Occipital lobe (tissue), 2 donors: ENCODE results near the gene DZIP1. TPM values are rescaled to one million over a fixed set of nuclear protein-coding genes. Genes with fewer than 3 reads are reported as not detected.

Experiments used
- DNase-seq: peaks from one replicate; lab custom pipeline; 2025; lab: John Stamatoyannopoulos, UW
- total RNA-seq: library from RNA; depleted of rRNA; stranded (reverse); fragments of >200 nt; gene quantifications from one replicate; pipeline ENCODE4 v1.2.3, GENCODE V29; 2014

The DZIP1 gene
- total RNA-seq, 1 donor from 2014 or later, result 43.7 TPM

GRCh38 chr13:95643571-95643935 lies 953 bp downstream of the DZIP1 start:
- peak; percentile 35 for DNase-seq

GRCh38 chr13:95642999-95643398 lies 1.5 kb downstream of the DZIP1 start:
- no peak for DNase-seq

- DNase-seq, result no peak
These were observed 2.4 kb downstream of the DZIP1 start for GRCh38 chr13:95642028-95642621.

GRCh38 chr13:95641291-95642027 lies 3.0 kb downstream of the DZIP1 start:
- peak; percentile 43 for DNase-seq

GRCh38 chr13:95636853-95637252 lies 7.7 kb downstream of the DZIP1 start:
- no peak for DNase-seq

- DNase-seq, result no peak
These were observed 13.9 kb downstream of the DZIP1 start for GRCh38 chr13:95630593-95630992.

GRCh38 chr13:95629071-95629470 lies 15.4 kb downstream of the DZIP1 start:
- DNase-seq, result no peak

GRCh38 chr13:95628488-95628887 lies 16.0 kb downstream of the DZIP1 start:
- no peak for DNase-seq

GRCh38 chr13:95627590-95627989 lies 16.9 kb downstream of the DZIP1 start:
- no peak for DNase-seq

GRCh38 chr13:95626768-95627167 lies 17.7 kb downstream of the DZIP1 start:
- DNase-seq, result no peak

GRCh38 chr13:95624020-95624419 lies 20.5 kb downstream of the DZIP1 start:
- DNase-seq, result no peak

GRCh38 chr13:95623141-95623540 lies 21.4 kb downstream of the DZIP1 start:
- DNase-seq, result no peak

- DNase-seq, result peak; percentile 8
These were observed 23.5 kb downstream of the DZIP1 start for GRCh38 chr13:95620825-95621498.

GRCh38 chr13:95620030-95620824 lies 24.3 kb downstream of the DZIP1 start:
- no peak for DNase-seq

- no peak for DNase-seq
These were observed 29.0 kb downstream of the DZIP1 start for GRCh38 chr13:95615539-95615938.

GRCh38 chr13:95614641-95615245 lies 29.8 kb downstream of the DZIP1 start:
- no peak for DNase-seq

GRCh38 chr13:95608640-95609323 lies 35.7 kb downstream of the DZIP1 start:
- DNase-seq, result no peak

GRCh38 chr13:95607366-95607765 lies 37.1 kb downstream of the DZIP1 start:
- DNase-seq, result no peak

GRCh38 chr13:95605448-95606125 lies 38.9 kb downstream of the DZIP1 start:
- no peak for DNase-seq

GRCh38 chr13:95604556-95604915 lies 40.0 kb downstream of the DZIP1 start:
- DNase-seq, result no peak
